ENCODE data around the gene NUSAP1.

- TF ChIP-seq CTCF (IDR thresholded peaks at IDR 0.05 in 2 of 3, conservative IDR thresholded peaks at IDR 0.05 in 1 of 3; ENCODE audit: borderline replicate concordance in 1 of 3, insufficient read depth in 1 of 3, low read depth in 2 of 3, low read length in 2 of 3) (no peak), JUND (IDR thresholded peaks at IDR 0.05) (no peak), YY1 (IDR thresholded peaks at IDR 0.05; ENCODE audit: extremely low read depth, insufficient replicate concordance, low read depth, low read length) (no peak), EZH2 (IDR thresholded peaks at IDR 0.05) (no peak), POLR2A (IDR thresholded peaks at IDR 0.05; ENCODE audit: borderline replicate concordance, extremely low read depth, insufficient read depth, insufficient read length) (no peak)
These were observed 34.7 kb downstream of the NUSAP1 start for GRCh38 chr15:41367418-41367817.

Measured in HCT116 (cell line).